Central memory CD4-positive, alpha-beta T cell (primary cell): ENCODE measurements around the gene BCAM.
A peak's percentile ranks its signal among the peaks of the same experiment; 100 is the strongest.

Experiments
- DNase-seq: peaks from one replicate; pipeline ENCODE4 v3.0.0; 2022

The BCAM gene

DNA sequence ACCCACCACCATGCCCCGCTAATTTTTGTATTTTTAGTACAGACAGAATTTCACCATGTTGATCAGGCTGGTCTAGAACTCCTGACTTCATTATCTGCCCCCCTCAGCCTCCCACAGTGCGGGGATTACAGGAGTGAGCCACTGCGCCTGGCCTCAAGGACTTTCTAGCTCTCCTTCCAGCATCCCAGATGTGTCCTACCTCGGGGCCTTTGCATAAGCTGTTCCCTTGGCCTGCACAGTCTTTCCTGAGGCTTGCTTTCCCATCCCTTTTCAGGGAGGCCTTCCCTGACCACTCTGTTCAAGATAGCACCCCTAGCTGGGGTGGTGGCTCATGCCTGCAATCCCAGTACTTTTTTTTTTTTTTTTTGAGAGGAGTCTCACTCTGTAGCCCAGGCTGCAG, 14.3 kb upstream of the BCAM start:
- no peak for DNase-seq

DNA sequence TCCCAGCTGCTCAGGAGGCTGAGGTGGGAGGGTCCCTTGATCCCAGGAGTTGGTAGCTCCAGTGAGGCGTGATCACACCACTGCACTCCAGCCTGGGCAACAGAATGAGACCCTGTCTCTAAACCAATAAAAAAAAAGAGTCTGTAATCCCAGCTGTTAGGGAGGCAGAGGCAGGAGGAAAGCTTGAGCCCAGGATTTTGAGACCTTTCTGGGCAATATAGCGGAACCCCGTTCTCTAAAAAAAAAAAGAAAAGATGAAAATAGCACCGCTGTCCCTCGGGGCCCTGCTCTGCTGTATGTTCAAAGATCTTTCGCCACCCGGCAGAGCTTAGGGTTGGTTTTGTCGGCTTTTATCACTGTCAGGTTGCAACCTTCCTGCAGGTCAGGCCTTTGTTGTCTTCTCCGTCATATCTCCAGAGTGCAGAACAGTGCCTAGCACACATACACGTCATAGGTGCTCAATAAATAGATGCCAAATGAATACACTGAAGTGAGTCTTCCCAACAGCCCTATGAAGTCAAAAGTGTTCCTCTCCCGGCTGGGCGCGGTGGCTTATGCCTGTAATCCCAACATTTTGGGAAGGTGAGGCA, 13.4 kb upstream of the BCAM start:
- no peak for DNase-seq

DNA sequence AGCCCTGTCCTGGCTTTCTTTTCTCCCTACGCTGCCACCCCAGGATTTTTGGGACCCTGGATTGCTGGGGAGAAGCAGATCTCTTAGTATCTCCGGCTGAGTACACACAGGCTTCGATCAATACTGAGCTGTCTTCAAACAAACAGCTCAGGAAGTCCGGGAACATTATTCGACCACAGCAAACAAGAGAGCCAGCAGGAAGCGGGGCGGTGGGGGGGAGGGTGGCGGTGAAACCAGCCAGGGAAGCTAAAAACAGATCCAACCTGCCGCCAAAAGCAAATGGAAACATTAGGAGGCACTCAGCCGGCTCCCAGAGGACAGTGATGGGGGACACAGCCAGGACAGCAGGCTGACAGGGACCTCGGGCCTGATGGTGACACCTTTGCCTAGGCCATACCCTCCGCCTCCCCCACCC, 12.2 kb upstream of the BCAM start:
- DNase-seq: no peak

DNA sequence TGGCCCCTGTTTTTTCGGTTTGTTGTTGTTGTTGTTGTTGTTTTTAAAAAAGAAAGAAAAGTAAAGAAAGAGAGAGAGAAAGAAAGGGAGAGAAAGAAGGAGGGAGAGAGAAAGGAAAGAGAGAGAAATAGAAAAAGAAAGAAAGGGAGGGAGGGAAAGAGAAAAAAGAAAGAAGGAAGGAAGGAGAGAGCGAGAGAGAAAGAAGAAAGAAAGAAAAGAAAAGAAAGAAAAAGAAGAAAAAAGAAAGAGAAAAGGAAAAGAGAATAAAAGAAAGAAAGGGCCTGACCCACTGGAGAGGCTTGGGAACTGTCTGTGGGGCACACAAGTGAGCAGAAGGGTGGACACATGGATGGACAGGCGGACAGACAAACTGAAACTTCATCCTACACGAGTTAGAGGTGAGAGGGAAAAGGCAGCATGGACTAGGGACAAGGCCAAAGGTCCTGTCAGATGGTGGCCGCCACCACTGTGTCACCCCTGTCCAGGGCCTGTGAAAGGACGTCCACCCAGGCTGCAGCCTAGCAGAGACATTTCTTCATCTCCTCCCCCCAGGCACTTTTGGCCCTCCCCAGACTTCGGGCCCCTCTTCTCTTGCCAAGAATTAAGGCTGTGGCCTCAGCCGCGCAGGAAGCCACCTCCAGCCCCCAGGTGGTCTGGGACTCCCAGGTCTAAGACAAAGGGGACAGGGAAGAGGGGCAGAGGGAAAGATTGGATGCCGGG, 9.1 kb upstream of the BCAM start:
- DNase-seq: no peak

DNA sequence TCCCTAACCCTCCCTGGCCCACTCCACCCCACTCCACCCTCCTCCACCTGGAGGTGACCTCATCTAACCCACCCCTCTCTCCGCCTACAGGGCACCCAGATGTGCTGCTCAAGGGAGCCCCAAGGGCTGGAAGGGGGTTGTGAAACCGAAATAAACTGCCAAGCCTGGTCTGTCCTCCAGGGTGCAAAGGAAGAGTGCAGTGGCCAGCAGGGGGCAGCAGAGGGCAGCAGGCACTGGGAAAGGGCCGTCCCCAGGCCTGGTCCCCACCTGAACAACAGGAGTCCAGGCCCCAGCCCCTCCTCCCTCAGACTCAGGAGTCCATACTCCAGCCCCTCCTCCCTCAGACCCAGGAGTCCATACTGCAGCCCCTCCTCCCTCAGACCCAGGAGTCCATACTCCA, 8.4 kb upstream of the BCAM start:
- peak; percentile 70 for DNase-seq

DNA sequence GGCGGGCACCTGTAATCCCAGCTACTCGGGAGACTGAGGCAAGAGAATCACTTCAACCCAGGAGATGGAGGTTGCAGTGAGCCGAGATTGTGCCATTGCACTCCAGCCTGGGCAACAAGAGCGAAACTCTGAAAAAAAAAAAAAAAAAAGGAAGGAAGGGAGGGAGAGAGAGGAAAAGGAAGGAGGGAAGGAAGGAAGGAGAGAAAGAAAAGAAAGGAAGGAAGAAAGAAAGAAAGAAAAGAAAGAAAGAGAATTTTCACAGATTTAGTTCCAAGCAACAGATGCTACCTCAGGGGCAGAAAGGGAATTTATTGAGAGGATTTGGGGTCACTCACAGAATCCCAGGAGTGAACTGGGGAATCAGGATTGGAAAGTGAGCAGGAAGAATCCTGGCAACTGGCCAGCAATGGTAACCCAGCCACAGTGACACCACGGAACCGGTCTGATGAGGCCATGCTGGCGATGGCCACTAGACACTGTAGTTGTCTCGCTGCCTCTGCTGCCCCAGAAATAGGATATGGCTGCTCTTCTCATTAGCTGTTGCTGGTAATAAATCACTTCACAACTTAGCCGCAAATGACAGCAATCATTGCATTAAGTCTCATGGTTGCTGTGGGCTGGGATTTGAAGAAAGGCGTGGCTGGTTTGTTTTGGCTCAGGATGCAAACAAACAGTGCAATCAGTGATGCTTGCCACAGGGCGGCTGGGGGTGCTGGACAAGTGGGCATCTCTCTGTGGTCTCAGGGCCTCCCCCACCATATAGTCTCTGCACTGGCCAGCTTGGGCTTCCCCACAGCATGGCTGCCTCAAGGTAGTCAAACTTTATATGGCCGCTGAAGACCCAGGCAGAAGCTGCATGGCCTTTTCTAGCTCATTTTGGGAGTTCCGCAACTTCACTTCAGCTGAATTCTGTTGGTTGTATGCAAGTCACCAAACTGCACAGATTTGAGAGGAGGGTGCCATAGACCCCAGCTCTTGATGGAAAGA, 5.2 kb upstream of the BCAM start:
- no peak for DNase-seq

DNA sequence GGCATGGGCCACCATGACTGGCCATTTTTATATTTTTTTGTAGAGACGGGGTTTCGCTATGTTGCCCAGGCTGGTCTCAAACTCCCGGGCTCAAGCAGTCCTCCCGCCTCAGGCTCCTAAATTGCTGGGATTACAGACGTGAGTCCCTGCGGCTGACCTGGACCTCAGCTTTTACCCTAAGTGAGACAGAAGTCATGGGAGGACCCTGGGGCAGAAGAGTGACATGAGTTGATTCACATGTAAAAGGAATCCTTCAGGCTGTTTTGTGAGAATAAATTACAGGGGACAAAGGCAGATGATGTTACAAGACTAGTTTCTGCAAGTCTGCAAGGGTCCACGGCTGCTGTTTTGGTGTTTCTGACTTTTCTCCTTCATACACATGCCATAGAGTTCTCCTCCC, 2.6 kb upstream of the BCAM start:
- DNase-seq: no peak

DNA sequence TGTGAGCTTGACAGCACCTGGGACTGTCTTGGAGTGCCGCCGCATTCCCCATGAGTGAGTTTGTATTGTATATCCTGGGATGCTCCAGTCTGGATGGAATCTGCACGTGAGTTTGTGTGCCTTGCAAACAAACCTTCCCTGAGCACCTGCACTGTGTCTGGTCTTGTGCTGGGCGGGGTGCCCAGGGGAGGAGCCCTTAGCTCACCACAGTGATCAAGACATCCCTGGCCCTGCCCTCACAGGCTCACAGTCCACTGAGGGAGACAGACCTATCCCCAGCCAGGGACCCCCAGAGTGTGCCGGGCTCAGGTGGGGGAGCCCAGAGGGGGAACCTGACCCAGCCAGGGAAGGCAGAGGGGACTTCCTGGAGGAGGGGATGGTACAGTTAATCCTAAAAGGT, 1.7 kb upstream of the BCAM start:
- DNase-seq: no peak

DNA sequence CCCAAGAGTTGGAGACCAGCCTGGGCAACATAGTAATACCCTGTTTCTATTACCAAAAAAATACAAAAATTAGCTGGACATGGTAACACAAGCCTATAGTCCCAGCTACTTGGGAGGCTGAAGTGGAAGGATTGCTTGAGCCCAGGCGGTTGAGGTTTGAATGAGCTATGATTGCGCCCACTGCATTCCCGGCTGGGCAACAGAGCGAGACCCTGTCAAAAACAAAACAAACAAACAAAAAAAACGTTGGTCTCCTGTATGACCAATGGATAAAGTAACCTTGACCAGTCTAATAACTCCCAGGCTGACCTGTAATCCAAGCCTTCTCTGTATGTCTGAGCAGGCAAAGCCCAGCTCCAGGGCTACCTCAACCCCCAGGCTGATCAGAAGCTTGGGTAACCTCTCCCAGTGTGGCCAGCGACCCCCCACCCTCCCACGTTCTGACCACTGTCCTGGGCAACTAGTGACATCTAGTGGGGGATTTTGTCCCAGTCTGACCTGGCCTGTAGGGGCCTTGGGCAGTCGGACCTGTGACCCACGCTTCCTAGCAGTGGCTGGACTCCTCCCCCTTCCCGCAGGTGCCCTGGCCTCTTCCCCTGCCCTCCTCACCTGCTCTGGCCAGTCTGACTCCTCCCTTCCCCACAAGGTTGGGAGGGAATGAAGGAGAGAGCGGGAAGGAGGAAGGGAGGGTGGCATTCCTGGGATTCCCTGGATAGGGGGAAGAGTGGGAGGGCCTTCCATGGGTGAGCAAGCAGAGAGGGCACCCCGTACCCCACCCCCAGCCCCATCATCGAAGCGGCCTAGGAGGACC, 1.0 kb upstream of the BCAM start:
- DNase-seq: no peak

DNA sequence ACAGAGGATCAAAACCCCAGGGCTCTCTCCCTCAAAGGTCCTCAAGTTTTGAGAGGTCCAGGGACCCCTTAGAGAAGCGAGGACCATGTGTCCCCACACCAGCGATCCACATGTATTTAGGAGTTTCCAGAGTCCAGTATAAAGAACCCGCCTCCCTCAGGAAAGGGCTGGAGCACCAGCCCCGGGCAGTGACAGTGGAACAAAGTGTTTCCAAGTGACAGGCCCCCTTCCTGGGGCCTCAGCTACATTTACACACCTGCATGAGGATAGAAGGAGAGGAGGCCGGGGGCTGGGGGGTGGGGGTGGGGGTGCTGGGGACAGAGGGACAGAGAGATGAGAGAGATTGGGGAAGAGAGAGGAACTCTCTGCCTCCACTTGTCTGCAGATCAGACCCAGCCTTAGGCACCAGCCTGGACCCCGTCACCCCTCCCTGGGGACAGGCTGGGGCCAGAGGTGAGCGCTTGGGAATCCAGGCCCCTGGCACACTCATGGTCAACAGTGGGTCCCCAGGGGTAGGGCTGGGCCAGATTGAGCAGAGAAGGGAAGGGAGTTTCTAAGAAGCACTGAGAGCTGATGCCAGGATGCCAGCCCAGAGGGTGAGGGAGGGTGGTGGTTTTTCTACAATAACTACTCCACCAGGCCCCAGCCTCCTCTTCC, 802 bp downstream of the BCAM start:
- no peak for DNase-seq

DNA sequence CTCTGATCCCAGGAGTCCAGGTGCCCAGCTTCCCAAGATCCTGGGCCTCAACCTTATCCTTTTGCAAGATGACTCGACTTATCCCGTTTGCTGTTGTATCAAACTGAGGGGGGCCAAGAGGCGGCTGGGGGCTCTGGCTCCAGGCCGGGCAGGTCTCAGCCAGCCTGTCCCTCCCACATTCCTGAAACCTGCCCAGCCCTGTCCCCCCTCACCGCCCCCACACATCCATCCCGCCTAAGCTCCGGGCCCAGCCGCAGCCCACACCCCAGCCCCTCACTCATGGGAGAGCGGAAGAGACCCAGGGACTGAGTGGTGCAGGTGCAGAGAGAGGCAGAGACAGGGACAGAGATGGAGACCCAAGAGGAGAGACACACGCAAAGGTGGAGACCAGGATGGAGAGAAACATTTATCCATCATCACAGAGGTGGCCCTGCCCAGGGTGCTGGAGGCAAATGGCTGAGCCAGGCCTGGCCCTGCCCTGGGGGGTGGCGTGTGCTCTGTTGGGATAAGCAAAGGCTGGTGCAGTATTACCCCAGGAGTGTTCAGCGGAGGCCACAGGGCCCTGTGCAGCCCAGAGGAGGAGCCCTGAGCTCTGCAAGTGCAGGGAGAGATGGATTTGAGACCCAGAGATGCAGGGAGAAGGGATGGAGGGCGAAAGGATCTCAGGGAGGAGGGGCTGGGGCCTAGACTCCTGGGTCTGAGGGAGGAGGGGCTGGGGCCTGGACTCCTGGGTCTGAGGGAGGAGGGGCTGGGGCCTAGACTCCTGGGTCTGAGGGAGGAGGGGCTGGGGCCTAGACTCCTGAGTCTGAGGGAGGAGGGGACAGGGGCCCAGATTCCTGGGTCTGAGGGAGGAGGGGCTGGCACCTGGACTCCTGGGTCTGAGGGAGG, 1.6 kb downstream of the BCAM start:
- DNase-seq: no peak

DNA sequence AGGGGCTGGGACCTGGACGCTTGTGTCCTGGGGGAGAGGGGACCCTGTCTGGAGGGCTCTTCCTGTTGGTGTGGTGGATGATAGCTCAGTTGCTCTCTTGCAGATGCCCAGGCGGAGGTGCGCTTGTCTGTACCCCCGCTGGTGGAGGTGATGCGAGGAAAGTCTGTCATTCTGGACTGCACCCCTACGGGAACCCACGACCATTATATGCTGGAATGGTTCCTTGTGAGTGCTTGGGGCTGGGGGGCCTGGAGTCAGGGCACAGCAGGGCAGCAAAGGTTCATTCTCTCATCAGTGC, 2.2 kb downstream of the BCAM start:
- no peak for DNase-seq

DNA sequence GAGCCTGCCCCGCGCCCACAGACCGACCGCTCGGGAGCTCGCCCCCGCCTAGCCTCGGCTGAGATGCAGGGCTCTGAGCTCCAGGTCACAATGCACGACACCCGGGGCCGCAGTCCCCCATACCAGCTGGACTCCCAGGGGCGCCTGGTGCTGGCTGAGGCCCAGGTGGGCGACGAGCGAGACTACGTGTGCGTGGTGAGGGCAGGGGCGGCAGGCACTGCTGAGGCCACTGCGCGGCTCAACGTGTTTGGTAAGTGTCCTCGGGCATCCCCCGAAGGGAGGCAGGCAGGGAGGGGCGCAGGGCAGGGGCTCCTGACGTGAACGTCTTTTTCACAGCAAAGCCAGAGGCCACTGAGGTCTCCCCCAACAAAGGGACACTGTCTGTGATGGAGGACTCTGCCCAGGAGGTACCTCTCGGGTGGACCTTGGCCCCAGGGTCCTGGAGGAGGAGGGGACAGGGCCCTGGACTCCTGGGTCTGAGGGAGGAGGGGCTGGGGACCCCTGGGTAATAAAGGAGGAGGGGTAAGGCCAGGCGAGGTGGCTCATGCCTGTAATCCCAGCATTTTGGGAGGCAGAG, 3.3 kb downstream of the BCAM start:
- DNase-seq: no peak

DNA sequence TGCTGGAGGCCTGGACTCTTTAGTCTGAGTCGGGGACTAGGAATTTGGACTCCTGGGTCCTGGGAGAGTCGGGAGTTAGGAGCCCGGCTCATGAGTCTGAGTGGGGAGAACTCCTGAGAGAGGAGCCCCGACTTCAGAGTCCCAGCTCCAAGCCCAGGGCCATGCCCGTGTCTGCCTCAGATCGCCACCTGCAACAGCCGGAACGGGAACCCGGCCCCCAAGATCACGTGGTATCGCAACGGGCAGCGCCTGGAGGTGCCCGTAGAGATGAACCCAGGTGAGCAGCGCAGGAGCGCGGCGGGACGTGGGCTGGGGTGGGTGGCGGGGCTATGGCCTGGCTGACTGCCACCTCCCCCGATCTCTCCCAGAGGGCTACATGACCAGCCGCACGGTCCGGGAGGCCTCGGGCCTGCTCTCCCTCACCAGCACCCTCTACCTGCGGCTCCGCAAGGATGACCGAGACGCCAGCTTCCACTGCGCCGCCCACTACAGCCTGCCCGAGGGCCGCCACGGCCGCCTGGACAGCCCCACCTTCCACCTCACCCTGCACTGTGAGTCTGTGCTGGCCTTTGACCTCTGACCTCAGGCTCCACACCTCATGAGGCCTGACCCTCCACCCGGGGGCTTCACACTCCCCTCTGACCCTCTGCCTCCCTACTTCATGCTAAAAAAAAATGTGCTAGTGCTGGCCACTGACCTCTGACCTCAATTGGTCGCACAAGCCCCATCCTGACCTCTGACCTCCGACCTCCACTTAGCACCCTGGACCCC, 4.4 kb downstream of the BCAM start:
- DNase-seq: no peak

DNA sequence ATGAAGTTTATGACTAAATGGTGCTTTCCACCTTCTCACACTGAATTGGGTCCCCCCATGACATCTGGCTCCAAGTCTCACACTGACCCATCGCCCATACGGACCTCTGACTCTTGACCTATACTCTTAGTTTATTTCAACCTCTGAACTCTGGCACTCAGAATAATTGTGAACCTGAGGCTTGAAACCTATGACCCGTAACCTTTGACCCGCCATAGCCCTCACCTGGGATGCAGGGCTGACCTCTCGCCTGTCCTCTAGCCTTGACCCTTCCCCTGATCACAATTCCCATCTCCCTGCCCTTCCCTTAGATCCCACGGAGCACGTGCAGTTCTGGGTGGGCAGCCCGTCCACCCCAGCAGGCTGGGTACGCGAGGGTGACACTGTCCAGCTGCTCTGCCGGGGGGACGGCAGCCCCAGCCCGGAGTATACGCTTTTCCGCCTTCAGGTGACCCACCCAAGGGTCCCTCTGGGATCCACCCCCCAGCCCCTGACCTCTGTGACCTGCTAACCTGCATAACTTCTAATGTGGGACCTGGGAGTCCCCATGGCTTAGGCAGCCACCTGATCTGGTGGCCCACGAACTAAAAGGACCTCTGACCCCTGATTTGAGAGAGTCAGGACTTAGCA, 5.1 kb downstream of the BCAM start:
- no peak for DNase-seq

DNA sequence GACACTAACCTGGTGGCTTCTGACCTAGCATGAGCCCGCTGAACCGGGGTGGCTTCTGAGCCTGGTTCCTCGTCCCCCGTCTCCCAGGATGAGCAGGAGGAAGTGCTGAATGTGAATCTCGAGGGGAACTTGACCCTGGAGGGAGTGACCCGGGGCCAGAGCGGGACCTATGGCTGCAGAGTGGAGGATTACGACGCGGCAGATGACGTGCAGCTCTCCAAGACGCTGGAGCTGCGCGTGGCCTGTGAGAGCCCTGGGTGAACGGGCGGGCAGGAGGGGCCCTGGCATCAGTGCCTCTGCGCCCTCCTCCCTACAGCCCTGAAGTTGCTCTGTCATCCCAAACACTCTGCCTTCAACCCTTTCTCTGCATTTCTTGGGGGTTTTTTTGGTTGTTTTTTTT, 5.6 kb downstream of the BCAM start:
- no peak for DNase-seq

DNA sequence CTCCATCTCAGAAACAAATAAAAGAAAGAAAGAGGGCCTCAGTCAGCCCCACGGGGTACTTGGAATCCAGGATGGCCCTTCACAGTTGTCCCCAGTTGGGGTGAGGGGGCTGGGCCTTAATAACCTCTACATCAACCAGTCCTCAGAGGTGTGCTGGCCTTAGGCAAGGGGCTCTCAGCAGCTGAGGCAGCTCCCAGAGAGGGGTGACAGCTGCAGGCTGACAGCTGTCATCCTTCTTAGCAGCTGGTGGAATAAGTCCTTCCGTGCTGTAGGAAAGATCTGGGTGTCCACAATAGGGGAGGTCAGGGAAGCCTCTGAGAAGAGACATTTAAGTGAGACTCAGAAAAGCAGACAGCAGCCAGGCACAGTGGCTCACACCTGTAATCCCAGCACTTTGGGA, 7.4 kb downstream of the BCAM start:
- no peak for DNase-seq

DNA sequence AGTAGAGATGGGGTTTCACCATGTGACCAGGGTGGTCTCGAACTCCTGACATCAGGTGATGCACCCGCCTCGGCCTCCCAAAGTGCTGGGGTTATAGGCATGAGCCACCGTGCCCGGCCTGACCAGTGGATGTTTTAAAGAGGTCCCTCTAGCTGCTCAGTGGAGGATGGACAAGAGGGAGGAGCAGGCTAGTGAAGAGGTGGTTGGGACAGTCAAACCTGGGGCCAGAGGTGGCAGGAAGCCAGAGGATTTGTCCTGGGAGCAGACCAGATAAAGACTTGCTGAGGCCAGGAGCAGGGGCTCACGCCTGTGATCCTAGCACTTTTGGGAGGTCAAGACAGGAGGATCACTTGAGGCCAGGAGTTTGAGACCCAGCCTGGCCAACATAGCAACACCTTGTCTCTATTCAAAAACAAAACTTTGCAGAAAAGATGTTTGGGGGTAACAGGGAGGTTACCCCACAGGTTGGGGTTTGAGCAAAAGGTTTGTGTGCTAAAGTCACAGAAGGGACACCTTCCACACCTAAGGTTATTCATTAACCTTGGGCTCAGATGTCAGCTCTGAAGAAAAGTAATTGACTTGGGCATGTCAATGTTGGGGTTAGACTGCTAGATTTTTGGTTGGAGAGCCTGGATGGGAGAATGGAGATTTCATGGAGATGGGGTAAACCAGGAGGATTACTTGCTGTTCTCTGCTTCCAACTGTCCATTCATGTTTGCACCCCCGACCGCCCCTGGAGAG, 9.0 kb downstream of the BCAM start:
- no peak for DNase-seq

DNA sequence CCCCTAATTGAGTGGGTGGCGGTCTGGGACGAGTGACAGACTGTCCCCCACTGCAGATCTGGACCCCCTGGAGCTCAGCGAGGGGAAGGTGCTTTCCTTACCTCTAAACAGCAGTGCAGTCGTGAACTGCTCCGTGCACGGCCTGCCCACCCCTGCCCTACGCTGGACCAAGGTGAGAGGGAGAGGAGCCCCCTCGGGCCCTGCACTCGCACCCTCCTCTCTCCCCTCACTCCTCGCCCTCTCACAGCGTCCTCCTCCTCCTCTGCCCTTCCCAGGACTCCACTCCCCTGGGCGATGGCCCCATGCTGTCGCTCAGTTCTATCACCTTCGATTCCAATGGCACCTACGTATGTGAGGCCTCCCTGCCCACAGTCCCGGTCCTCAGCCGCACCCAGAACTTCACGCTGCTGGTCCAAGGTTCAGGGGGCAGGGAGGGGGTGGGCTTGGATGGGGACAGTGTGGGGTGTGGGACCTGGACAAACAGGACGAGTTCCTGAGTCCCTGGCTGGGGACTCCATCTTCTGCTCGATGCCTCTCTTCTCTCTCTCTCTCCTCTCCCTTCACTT, 9.6 kb downstream of the BCAM start:
- DNase-seq: no peak
